ENCODE results near the gene EFNA2.
"Not testable (repeated sequence)": the region's sequence is repeated elsewhere in the genome, so short reads cannot be mapped to it uniquely, and the experiment has no call there.

Gene EFNA2

DNA sequence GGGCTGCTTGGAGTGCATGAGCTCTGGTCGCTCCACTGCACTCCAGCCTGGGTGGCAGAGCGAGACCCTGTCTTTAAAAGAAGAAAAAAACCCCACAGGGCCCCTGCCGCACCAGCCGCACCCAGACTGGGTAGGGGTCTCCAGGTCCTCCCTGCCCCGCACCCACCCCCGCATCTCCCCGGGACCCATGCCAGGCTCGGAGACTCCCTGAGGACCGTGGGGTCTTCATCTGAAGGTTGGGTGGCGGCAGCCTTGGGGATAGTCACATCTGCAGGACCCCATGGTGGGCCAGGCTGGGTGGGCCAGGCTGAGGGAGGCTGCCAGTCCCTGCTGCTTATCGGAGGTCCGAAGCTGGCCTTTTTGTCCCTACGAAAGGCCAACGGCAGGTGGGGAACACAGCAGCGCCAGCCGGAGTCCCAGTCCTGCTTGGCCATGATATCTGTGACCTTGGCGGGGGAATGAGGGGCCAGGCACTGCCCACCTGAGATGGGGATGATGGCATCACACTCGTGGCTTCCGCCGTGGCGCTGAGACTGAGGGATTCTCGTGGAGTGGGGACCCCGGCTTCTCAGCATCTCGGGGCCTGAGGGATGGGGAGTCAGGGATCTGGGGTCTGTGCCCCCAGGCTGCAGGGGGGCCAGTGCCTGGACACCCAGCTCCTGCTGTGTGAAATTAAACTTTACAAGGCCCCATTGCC, 11.1 kb downstream of the EFNA2 start:
- DNase-seq (ENCODE audit: low read depth, low spot score) = no peak

DNA sequence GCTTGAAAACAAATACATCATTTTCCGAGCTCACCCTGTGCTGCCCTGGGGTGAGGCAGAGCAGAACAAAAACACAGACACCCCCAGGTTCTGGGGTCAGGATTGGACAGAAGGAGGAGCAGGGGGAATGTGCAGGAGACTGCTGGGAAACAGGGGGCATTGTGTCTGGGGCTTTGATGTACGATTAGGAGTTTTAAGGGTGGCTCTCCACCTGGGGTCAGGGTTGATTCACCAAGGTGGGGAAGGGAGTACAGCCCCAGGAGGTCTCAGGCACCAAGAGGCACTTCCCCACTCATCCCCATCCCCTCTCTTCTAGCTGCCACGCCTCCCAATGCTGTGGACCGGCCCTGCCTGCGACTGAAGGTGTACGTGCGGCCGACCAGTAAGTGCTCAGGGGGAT, 12.6 kb downstream of the EFNA2 start:
- DNase-seq (ENCODE audit: low read depth, low spot score) = no peak

DNA sequence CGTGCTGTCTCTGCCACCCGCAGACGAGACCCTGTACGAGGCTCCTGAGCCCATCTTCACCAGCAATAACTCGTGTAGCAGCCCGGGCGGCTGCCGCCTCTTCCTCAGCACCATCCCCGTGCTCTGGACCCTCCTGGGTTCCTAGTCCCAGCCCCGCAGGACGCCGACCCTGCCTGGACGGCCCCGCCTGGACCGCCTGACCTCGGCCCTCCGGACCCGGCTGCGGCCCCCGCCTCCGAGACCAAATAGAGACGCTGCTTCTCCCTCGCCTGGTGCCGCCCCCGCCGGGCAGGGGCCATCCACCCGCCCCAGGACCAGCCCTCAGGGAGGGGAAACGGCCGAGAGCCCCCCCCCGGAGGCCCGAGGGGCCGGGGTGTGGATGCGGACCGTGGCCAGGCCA, 14.1 kb downstream of the EFNA2 start:
- DNase-seq (ENCODE audit: low read depth, low spot score) = no peak

DNA sequence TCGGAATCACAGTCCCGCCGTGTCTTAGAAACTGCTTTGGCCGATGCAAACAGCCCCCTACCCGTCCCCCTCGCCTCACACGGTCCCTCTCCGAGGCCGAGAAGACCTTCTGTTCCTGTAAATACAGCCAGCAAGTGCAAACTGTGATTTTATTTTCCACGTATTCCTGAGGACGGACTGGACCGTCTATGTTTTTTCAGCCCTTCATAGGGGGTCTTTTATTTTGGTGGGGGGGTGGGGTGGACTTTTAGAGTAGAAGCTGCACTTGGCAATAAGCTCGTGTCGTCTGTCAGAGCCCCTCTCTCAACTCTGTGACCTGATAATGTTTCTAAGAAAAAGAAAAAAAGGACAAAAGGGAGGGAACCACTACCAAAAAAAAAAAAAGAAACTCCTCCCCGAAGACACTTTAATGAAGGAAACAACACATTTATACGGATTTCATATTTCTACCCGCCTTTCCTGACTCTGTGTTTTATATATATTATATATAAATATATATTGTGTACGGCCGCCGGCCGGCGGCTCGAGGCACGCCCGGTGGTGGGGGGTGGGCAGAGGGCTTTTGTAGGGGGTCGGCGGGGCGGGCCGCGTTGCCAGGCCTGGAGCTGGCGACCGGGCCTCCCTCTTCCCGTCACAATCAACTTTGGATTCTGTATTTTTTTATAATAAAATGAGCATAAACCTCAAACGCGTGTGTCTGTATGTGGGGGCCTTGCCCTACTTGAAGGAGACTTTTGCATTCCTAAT, 15.2 kb downstream of the EFNA2 start:
- DNase-seq (ENCODE audit: low read depth, low spot score) = no peak

DNA sequence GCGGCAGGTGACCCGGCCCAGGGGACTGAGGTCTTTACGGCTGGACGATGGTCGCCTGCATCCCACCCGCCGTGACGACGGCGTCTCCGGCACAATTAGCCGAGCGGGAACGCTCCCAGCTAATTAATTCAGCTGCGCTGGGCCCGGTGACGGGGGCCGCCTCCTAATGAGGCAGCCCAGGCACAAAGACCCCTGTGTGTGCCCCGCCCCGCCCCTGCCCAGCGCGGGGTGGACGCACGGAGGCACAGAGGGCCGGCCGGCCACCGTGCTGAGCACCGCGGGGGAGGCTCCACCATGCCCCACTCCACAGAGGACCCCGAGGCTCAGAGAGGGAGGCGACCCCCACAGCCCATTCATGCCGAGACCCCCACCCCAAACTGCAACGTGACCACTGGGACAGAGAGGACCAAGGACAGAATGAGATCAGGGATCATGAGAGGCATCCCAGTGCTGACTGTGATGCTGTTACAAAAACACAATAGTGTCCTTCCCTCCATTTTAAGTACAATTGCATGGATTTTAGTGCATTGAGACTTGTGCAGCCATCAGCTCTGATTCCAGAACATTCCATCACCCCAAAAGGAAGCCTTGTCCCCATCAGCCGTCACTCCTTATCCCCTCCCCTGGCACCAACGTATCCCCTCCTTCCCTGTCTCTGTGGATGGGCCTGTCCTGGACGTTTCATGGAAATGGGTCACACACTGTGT, 17.0 kb downstream of the EFNA2 start:
- no peak for DNase-seq (ENCODE audit: low read depth, low spot score)

DNA sequence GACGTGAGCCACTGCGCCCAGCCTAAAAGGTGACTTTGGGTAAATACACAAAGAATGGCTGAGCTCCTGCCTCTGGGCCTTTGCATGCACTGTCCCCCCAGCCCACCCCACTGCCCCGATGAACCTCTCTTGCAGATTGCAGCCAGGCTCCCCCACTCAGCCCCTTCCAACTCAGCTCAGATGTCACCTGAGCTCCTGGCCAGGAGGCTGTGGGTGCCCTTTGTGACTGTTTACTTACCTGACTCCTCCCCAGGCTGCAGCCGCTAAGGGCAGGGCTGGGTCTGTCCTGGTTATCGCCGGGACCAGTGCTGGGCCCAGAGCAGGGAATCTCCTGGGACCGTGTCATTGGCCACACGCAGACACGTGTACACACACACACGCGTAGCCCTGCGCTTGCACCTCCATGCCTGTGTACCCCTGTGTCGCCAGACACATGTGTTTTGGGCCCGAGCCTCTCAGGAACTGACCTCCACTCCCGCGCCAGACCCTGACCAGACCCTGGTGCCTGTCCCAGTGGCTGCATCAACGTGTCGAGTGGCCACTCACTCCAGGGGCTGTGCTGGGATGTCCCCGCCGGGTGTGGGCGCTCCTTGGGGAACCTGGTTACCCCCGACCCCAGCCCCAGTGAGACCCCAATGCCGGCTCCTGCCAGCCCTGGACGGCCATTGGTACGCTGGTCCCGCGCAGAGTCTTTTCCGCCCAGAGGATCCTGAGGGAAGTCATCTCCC, 18.7 kb downstream of the EFNA2 start:
- no peak for DNase-seq (ENCODE audit: low read depth, low spot score)

DNA sequence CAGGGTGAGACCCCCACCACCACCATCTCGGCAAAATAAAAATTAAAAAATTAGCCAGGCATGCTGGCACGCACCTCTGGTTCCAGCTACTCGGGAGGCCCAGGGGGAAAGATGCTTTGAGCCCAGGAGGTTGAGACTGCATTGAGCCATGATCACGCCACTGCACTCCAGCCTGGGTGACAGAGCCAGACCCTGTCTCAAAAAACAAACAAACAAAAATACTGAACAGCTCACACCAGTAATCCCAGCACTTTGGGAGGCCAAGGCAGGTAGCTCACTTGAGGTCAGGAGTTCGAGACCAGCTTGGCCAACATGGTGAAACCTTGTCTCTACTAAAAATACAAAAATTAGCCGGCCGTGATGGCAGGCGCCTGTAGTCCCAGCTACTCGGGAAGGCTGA, 19.7 kb downstream of the EFNA2 start:
- DNase-seq (ENCODE audit: low read depth, low spot score) = not testable (repeated sequence)

DNA sequence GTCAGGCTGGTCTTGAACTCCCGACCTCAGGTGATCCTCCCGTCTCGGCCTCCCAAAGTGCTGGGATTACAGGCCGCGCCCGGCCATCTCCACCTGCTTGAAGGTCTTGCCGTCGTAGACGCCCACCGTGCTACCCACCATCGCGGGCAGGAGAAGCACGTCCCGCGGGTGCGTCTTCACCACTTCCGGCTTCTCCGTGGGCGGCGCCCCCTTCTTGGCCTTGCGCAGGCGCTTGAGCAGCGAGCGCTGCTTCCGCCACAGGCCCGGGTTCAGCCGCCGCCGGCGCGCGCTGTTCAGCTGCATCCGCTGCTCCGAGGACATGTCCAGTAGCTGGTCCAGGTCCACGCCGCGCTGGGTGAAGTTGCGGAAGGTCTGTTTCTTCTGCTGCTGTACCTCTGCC, 21.6 kb downstream of the EFNA2 start:
- DNase-seq (ENCODE audit: low read depth, low spot score) = no peak

DNA sequence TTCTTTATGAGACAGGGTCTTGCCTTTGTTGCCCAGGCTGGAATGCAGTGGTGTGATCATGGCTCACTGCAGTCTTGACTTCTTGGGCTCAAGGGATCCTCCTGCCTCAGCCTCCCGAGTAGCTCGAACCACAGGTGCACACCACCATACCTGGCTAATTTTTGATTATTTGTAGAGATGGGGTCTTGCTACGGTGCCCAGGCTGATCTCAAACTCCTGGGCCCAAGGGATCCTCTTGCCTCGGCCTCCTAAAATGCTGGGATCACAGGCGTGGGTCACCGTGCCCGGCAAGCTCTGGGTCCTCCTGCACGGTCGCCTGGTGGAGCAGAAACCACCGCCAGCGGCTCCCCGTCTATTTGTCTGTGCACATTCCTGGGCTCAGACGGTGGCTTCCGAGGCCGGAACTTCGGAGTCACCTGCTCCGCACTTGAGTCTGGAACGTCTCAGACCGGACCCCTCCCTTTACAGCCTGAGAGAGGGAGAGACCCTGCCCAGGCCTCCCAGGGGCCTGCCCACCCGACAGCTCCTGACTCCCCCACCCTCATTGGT, 22.2 kb downstream of the EFNA2 start:
- DNase-seq (ENCODE audit: low read depth, low spot score) = no peak

DNA sequence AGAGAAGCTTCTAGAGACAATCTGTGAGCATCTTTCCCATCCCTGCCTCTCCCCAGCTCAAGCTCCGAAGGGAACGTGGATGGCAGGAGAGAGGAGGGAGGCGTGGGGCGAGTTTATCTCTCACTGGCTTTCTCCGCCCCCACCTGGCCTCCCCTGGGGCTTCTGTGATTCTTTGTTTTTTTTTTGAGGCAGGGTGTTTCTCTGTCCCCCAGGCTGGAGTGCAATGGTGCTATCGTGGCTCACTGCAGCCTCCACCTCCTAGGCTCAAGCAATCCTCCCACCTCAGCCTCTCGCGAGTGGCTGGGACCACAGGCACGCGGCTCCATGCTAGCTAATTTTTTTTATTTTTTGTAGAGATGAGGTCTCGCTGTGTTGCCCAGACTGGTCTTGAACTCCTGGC, 23.0 kb downstream of the EFNA2 start:
- no peak for DNase-seq (ENCODE audit: low read depth, low spot score)

DNA sequence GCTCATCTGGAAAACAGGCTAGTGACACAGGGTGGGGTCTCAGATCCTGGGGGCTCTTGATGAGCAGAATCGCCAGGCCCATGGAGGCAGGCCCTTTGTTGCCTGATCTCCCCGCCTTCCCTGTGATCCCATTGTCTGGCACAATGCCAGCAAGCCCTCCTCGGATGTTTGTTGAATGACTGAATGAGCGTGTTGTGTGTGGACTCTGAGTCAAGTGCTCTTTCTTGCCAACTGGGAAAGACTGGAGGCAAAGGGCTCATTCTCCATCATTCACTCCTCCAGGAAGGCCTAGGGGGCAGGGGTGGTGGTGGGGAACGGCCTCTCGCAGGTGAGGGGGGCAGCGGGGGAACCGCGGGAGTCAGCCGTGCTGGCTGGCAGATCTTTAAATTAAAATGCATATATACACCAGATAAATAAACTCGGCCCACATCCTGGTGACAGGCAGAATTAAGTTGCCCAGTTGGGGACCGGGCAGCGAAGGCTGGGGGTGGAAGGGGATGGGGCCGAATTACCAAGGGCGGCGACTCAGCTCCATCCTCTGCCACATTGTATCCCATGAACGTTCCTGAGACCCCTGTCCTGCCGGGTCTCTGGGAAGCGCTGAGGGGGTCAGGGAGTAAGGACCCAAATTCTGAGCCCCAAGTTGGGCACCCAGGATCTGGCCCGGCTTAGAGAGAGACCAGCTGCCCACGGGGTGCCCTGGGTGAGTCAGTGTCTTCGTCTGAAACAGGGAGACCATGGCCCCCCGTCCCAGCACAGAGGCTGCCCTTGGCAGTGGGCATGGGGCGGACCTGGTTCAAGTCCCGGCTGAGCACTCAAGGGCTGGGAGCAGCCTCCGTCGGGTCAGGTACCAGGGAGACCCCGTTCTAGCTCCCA, 24.5 kb downstream of the EFNA2 start:
- DNase-seq (ENCODE audit: low read depth, low spot score) = no peak

DNA sequence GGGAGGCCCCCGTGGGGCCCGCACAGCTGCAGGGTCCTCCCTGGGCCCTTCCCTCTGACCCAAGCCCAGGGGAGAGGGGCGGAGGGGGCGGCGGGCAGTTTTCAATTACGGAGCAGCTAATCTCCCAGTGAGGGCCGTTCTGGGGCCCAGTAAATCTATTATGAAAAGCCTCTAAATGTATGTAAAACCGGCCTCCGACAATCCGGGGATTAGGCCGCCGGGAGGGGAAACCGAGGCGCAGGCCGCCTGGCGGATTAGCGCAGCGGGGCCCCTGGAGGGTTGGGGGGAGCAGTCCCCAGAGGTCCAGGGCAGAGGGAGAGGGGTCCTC, 25.1 kb downstream of the EFNA2 start:
- DNase-seq (ENCODE audit: low read depth, low spot score) = no peak

DNA sequence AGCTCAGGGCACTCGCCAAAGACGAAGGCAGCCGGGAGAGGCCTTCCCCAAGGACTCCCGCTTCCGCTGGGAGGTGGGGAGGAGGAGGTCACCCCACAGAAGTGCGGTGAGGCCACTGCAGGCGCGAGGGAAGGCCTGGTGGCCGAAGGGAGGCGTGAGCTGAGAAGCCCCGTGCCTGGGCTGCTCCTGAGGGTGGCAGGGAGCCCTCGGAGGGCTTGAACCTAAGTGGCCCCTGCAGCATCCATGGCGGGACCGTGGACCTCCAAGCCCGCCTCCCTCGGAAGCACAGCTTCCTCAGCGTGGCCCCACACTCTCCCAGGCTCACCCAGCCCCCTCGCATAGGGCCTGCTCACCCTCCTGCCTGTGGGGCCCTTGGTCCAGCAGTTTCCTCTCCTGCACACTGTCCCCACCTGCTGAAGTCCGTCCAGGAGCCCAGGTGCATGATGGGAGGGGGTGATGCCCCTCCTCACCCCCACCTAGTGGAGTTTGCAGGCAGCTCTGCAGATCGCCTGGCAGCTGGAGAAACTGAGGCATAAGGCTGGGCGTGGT, 25.9 kb downstream of the EFNA2 start:
- DNase-seq (ENCODE audit: low read depth, low spot score) = no peak

DNA sequence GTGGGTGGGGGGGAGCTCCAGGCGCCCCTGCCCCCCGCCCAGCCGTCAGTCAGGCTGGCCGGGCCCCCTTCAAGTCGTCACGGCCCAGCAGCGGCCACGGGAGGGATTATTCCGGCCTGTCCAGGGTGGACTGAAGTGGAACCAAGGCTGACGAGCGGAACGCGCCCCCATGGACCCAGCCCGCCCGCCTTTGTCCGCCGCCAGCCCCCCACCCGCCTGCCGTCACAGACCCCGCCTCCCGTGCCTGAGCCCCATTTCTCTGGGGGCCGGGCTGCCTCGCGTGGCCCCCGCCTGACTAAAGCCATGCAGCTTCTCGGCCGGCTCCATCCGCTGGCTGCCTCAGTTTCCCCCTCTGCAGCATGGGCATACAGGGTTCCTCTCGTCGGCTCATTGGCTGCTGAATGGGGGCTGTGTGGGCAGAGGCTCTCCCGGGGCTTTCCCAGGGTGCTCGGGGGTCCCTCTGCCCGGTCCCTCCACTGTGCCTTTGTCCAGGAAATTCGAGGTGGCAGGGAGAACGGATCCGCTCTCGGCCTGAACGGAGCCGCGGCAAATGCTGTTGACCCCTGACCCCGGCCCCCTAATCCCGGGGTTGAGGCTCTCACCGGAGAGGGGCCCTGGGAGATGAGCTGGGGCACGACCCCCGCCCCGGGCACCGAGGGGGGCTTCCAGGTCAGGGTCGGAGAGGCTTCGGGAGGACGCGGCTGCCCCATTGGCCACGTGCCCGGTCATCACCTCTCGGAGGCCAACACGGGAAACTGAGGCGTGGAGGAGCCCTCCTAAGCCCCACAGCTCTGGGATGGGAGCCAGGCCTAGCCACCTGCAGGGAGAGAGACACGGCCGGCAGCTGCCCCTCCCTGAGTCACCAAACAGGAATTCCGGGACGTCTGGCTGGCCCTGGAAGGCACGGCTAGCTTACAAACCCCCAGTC, 27.4 kb downstream of the EFNA2 start:
- no peak for DNase-seq (ENCODE audit: low read depth, low spot score)

DNA sequence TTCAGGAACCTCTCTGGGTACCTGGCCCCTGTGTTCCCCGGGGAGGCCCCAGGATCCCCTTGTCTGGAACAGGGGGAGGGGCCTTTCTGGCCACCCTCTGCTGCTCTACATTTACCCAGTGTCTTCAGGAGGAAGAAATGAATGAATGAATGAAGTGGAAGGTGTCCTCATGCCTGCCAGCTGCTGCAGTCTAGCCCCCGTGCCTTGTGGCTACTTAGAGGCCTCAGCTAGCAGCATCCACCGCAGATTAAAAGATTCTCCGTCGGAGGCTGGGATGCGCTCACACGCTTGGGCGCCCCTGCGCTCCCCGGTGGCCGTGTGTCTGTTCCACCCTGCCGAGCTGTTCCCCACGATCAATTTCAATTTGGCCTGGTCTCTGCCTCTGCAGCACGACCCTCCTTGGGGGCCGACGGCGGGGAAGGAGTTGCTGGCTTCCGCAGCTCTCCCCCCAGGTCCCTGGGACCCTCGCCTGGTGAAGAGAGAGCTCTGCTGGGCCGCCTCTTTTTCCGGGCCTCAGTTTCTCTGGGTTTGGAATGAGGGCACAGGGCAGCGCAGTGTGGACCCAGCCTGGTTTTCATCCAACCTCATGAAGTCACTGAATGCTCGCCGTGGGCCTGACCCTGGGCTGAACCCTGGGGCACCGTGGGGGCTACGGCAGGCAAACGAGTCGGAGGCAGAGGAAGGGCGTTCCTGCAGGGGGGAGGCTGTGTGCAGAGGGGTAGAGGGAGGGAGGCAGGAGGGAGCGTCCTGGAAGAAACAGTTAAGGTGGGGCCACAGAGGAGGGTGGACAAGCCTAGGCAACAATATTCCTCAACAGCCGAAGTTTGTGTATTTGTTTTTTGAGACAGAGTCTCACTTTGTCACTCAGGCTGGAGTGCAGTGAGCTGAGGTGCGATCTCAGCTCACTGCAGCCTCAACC, 28.3 kb downstream of the EFNA2 start:
- no peak for DNase-seq (ENCODE audit: low read depth, low spot score)

DNA sequence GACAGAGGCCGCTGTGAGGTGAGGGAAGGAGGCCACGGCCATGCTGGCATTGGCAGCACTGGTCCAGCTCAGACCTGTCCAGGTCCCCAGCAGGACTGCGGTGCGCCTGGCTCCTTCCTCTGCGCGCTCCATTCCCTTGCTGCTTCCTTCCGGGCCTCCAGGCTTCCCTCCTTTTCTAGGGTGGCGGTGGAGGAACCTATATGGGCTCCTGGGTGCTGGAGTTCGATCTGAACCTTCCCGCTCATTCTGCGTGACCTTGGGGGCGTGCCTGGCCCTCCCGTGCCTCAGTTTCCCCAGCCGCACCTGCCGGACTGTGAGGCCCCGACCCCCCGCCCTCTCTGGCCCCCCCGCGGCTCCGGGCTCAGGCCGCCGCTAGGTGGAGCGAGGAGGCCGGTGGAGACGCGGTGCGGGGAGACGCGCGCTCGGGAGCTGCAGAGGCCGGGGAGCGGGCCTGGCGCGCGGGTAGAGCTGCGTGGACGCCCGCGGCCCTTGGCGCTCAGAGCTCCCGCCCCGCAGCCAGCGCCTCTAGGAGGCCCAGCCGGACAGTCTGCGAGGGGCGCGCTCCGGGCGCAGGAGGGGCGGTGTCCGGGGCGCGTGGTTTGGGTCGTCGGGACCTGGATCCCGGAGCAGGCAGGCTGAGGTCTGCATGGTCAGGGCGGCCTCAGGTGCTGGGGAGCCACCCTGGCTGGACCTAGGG, 29.9 kb downstream of the EFNA2 start:
- no peak for DNase-seq (ENCODE audit: low read depth, low spot score)

DNA sequence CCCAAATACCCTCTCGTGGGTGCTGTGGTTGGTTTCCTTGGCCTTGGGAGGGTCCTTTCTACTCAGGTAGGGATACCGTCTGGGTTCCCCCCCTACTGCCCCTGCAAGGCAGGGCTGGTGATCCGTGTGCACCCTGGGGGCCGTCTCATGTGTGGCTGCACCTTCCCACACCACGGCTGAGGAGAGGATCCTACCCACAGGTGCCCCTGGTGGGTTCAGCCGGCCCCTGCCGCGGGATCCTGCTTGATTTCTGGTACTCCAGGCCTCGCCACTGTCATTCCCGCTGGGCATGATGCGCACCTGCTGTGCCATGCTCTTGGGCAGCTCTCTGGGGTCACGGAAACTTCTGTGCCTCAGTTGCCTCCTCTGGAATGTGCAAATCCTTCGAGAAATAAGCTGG, 30.8 kb downstream of the EFNA2 start:
- no peak for DNase-seq (ENCODE audit: low read depth, low spot score)

Measured in activated naive CD8-positive, alpha-beta T cell treated with anti-CD3 and anti-CD28 coated beads, Interleukin-2, amount 50 U/mL, for 16 hours (primary cell).